HCT116 (cell line): ENCODE results near the gene PPP1R10. TPM values are rescaled to one million over a fixed set of nuclear protein-coding genes. Genes with fewer than 3 reads are reported as not detected.

Experiments used
- ATAC-seq: fragments of 200-7000 bp; cut with Tn5 transposase; 2 replicates; pipeline ENCODE4 v1.9.1; 2020; ENCODE audit warnings: mild to moderate bottlenecking, moderate library complexity
- BruUV-seq: library from RNA; stranded (reverse); fragments of 400-500 nt; replicated peaks from 2 replicates; lab custom pipeline; 2021; lab: Mats Ljungman, UMichigan
- CTCF ChIA-PET: fragments of 300-600 bp; sonication (Branson Sonifier 250); formaldehyde crosslinking; loops from one replicate; lab custom pipeline; 2021; ENCODE audit warnings: antibody characterized with exemption; lab: Charles Lee
- POLR2A ChIA-PET: fragments of 300-600, 350-600 bp; sonication (Branson Sonifier 250); formaldehyde crosslinking; loops from one replicate; lab custom pipeline; 2021; ENCODE audit warnings: antibody characterized with exemption; lab: Charles Lee
- RAD21 ChIA-PET, 2 experiments: fragments of 300-600 bp; sonication (Branson Sonifier 250); formaldehyde crosslinking; loops; one replicate each; lab custom pipeline; 2023; ENCODE audit warnings: low total read pairs in 2 of 2; ENCODE audit not compliant: uncharacterized antibody in 2 of 2, unreplicated experiment in 2 of 2, low non-redundant PET in 1 of 2; lab: Charles Lee
- DNase-seq: peaks from one replicate; pipeline ENCODE4 v3.0.0-alpha.2; 2010; ENCODE audit warnings: low read depth, low spot score
- H2AFZ ChIP-seq: fragments of 200-600 bp; shearing (Covaris generic), sonication (generic); 2 replicates; pipeline ENCODE4 v1.6.1; 2017; ENCODE audit warnings: low read depth, mixed run types, mixed read lengths, antibody characterized with exemption, low read length; ENCODE audit not compliant: poor library complexity, severe bottlenecking
- H3K27ac ChIP-seq: 2 replicates; pipeline ENCODE4 v1.5.1; 2012; ENCODE audit warnings: low read depth, low read length
- H3K27me3 ChIP-seq: fragments of 200-600 bp; sonication (generic); 2 replicates; pipeline ENCODE4 v1.6.1; 2016; ENCODE audit warnings: mixed run types, low read length, mixed read lengths; ENCODE audit not compliant: insufficient read depth
- H3K36me3 ChIP-seq, 2 experiments: fragments of 200-500 bp in 1 of 2; fragments of 200-600 bp in 1 of 2; sonication (Bioruptor generic) in 1 of 2; sonication (generic) in 1 of 2; 2 replicates each; pipeline versions ENCODE4 v1.5.1 to v1.6.1; 2014 to 2016; ENCODE audit warnings: low read length in 2 of 2, inconsistent platforms in 1 of 2, mixed read lengths in 1 of 2, mixed run types in 1 of 2; ENCODE audit not compliant: insufficient read depth in 2 of 2, control insufficient read depth in 1 of 2
- H3K4me1 ChIP-seq, 2 experiments: fragments of 200-600 bp in 1 of 2; sonication (generic) in 1 of 2; 2 replicates each; pipeline versions ENCODE4 v1.5.1 to v1.6.1; 2012 to 2017; ENCODE audit warnings: low read length in 2 of 2, inconsistent platforms in 1 of 2, mild to moderate bottlenecking in 1 of 2, mixed read lengths in 1 of 2, mixed run types in 1 of 2, moderate library complexity in 1 of 2; ENCODE audit not compliant: insufficient read depth in 2 of 2, control insufficient read depth in 1 of 2
- H3K4me2 ChIP-seq: fragments of 200-600 bp; sonication (generic); 2 replicates; pipeline ENCODE4 v1.6.1; 2017; ENCODE audit warnings: mixed run types, low read length, mixed read lengths
- H3K4me3 ChIP-seq, 2 experiments: fragments of 200-600 bp in 1 of 2; sonication (generic) in 1 of 2; replicated peaks in 1 of 2; 2 replicates each; pipeline ENCODE4 v1.5.1; 2011 to 2016; ENCODE audit warnings: low read length in 2 of 2, control low read depth in 1 of 2, low read depth in 1 of 2, mild to moderate bottlenecking in 1 of 2, mixed read lengths in 1 of 2, mixed run types in 1 of 2
- H3K79me2 ChIP-seq: fragments of 200-600 bp; sonication (generic); 2 replicates; pipeline ENCODE4 v1.6.1; 2017; ENCODE audit warnings: mild to moderate bottlenecking, mixed run types, low read length, moderate library complexity, mixed read lengths; ENCODE audit not compliant: insufficient read depth
- H3K9ac ChIP-seq: fragments of 200-600 bp; sonication (generic); 2 replicates; pipeline ENCODE4 v1.6.1; 2016; ENCODE audit warnings: low read length, mixed read lengths
- H3K9me2 ChIP-seq: fragments of 200-600 bp; sonication (generic), shearing (Covaris generic); 2 replicates; pipeline ENCODE4 v1.6.1; 2017; ENCODE audit warnings: mixed run types, mild to moderate bottlenecking, moderate library complexity; ENCODE audit not compliant: insufficient read depth
- H3K9me3 ChIP-seq, 2 experiments: fragments of 200-500 bp in 1 of 2; fragments of 200-600 bp in 1 of 2; sonication (Bioruptor generic) in 1 of 2; sonication (generic) in 1 of 2; 2 replicates each; pipeline ENCODE4 v1.6.1; 2014 to 2017; ENCODE audit warnings: low read length in 2 of 2, mixed read lengths in 2 of 2, inconsistent platforms in 1 of 2, low read depth in 1 of 2, mild to moderate bottlenecking in 1 of 2, mixed run types in 1 of 2, moderate library complexity in 1 of 2; ENCODE audit not compliant: control insufficient read depth in 1 of 2, insufficient read depth in 1 of 2
- H4K20me1 ChIP-seq: fragments of 200-600 bp; sonication (generic), shearing (Covaris generic); 2 replicates; pipeline ENCODE4 v1.6.1; 2017; ENCODE audit warnings: mixed run types, mild to moderate bottlenecking, moderate library complexity; ENCODE audit not compliant: insufficient read depth
- EZH2phosphoT487 ChIP-seq: fragments of 200-600 bp; IDR thresholded peaks from 2 replicates; pipeline ENCODE4 v1.6.1; 2018; ENCODE audit warnings: antibody characterized with exemption, borderline replicate concordance
- POLR2A ChIP-seq: IDR thresholded peaks from 2 replicates; pipeline ENCODE4 v1.7.0; 2011; ENCODE audit warnings: borderline replicate concordance; ENCODE audit not compliant: insufficient read depth, insufficient read length; ENCODE audit errors: extremely low read depth
- POLR2AphosphoS5 ChIP-seq: IDR thresholded peaks from 2 replicates; pipeline ENCODE4 v1.6.1; 2011; ENCODE audit warnings: mild to moderate bottlenecking, low read depth, low read length, moderate library complexity
- SP1 ChIP-seq: IDR thresholded peaks from 2 replicates; pipeline ENCODE4 v1.6.1; 2012; ENCODE audit warnings: low read depth
- ZNF274 ChIP-seq: fragments of 200-500 bp; sonication (Bioruptor generic); IDR thresholded peaks from 2 replicates; pipeline ENCODE4 v1.6.1; 2014; ENCODE audit warnings: mild to moderate bottlenecking, low read depth, low read length, inconsistent platforms
- intact Hi-C: fragments of 100-400 bp; cut with micrococcal nuclease; formaldehyde crosslinking; loops from 2 replicates; pipeline ENCODE4 v1.10.0; 2022
- total RNA-seq: library from RNA; stranded (reverse); gene quantifications from one replicate; pipeline ENCODE4 v1.2.1, GENCODE V29; 2021; ENCODE audit not compliant: unreplicated experiment
- TF ChIP-seq, protein P1 (sequence below): IDR thresholded peaks from 2 replicates; pipeline ENCODE4 v1.6.1; 2011; ENCODE audit warnings: mild to moderate bottlenecking, low read length, moderate library complexity; ENCODE audit not compliant: insufficient replicate concordance; ENCODE audit errors: extremely low read depth

PPP1R10 gene
- total RNA-seq, 1 experiment from 2014 or later = 104 TPM

DNA sequence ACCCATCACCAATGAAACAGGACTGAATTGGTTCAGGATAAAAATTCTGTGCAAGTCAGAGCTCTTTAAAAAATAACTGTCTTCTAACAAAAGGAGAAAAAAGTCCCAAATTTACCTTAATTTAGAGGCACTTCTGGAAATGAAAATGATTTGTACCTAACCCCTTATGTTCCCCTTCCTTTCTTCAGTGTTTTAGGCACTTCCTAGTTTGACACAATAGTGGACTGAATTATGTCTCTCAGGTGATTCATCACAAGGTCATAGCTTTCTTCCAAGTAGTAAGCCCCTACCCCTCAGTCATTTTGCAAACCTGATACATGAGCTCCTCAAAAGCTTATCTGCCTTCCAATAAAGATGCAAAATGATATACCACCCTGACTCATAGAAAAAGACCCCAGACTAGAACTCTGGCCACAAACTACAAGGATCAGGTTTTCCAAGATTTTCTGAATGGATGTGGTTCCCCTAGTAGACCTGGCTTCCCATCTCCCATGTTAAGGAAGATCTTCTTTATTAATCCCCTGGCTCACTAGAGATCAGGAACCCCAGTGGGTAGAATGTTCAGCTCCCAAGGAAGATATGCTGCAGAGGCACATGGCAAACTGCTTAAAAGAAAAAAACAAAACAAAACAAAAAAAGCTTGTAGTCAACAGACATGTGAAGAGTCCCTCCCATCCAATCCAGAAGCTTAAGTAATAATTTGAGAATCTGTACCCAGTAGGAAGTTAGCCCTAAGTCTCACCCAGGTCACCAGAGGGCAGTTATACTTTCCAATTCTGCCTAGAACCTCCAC lies 3.6 kb downstream of the PPP1R10 start:
- ChIA-PET CTCF (interaction anchor here (0.9 to 3.6 kb wide), 6 partner anchors 16 to 132 kb away, joined by 3 to 26 read pairs (median 6); partner anchors contain the start of gene DHX16), POLR2A (interaction anchor here (0.8 to 3.5 kb wide), 14 partner anchors 10 to 131 kb away, joined by 3 to 28 read pairs (median 4); partner anchors contain the start of genes ABCF1, GNL1, IER3 and MDC1)
- Histone ChIP-seq H3K36me3 (peaks cover 20 to 40% of the 10 kb centered on the region in 2 experiments), H2AFZ (no peak overlapping the region), H3K27me3 (no peaks in the 10 kb centered on the region), H4K20me1 (no peaks in the 10 kb centered on the region; the same call in 1 of the 2 replicates)
- no peak for DNase-seq
- BruUV-seq = no TSS peak
- TF ChIP-seq POLR2AphosphoS5 (peak; percentile 19; the same call in 1 of the 2 replicates), SP1 (no peak), ZNF274 (no peak), EZH2phosphoT487 (no peak), POLR2A (peak; percentile 60)
- TF ChIP-seq, protein P1, sequence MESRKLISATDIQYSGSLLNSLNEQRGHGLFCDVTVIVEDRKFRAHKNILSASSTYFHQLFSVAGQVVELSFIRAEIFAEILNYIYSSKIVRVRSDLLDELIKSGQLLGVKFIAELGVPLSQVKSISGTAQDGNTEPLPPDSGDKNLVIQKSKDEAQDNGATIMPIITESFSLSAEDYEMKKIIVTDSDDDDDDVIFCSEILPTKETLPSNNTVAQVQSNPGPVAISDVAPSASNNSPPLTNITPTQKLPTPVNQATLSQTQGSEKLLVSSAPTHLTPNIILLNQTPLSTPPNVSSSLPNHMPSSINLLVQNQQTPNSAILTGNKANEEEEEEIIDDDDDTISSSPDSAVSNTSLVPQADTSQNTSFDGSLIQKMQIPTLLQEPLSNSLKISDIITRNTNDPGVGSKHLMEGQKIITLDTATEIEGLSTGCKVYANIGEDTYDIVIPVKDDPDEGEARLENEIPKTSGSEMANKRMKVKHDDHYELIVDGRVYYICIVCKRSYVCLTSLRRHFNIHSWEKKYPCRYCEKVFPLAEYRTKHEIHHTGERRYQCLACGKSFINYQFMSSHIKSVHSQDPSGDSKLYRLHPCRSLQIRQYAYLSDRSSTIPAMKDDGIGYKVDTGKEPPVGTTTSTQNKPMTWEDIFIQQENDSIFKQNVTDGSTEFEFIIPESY = no peak
- TF ChIP-seq, all 23 proteins: peak for 2
- no peak for ATAC-seq
- Histone ChIP-seq H3K9ac (0 out of 2 replicates have a peak overlapping the region, but pooled peaks have one; percentile 6), H3K4me3 (no peak overlapping the region), H3K4me2 (peak overlapping the region; percentile 87; the same call in 1 of the 2 replicates), H3K27ac (peak overlapping the region; percentile 2; the same call in 1 of the 2 replicates), H3K9me2 (no peaks in the 10 kb centered on the region), H3K9me3 (no peaks in the 10 kb centered on the region), H3K4me1 (peaks cover 9 to 29% of the 10 kb centered on the region in 2 experiments), H3K79me2 (peaks cover 79% of the 10 kb centered on the region)
- RAD21 ChIA-PET = interaction anchor here in 1 of 2 experiments (1.0 kb wide), 1 partner anchor 117 kb away, joined by 3 read pairs; no protein-coding TSS in a partner anchor
- intact Hi-C loops = loop anchor here (5.0 to 10.0 kb wide), 2 partner anchors 131 to 201 kb away; no protein-coding TSS in a partner anchor
